GM21825 (cell line): ENCODE data around the gene NIPBL.
A peak's percentile ranks its signal among the peaks of the same experiment; 100 is the strongest.
"Not testable (repeated sequence)": the region's sequence is repeated elsewhere in the genome, so short reads cannot be mapped to it uniquely, and the experiment has no call there.

ENCODE experiments used
- ATAC-seq: cut with Tn5 transposase; IDR thresholded peaks from one replicate; pipeline ENCODE4 v1.9.1; 2021; ENCODE audit warnings: mild to moderate bottlenecking, moderate library complexity; ENCODE audit not compliant: unreplicated experiment

The NIPBL gene

GRCh38 chr5:37086026-37086425, 209.5 kb downstream of the NIPBL start:
- not testable (repeated sequence) for ATAC-seq

- no peak for ATAC-seq
Observed at GRCh38 chr5:37086466-37087173, 210.1 kb downstream of the NIPBL start.

GRCh38 chr5:37088009-37088408, 211.4 kb downstream of the NIPBL start:
- no peak for ATAC-seq

- no peak for ATAC-seq
Observed at GRCh38 chr5:37090123-37090726, 213.7 kb downstream of the NIPBL start.

GRCh38 chr5:37090781-37091180, 214.2 kb downstream of the NIPBL start:
- ATAC-seq, result no peak

GRCh38 chr5:37093795-37094194, 217.2 kb downstream of the NIPBL start:
- ATAC-seq, result not testable (repeated sequence)

GRCh38 chr5:37099267-37099666, 222.7 kb downstream of the NIPBL start:
- ATAC-seq, result not testable (repeated sequence)

GRCh38 chr5:37103302-37103701, 226.7 kb downstream of the NIPBL start:
- no peak for ATAC-seq

GRCh38 chr5:37109338-37109737, 232.8 kb downstream of the NIPBL start:
- no peak for ATAC-seq

- no peak for ATAC-seq
Observed at GRCh38 chr5:37110135-37110534, 233.6 kb downstream of the NIPBL start.

GRCh38 chr5:37111426-37112382, 235.1 kb downstream of the NIPBL start:
- peak; percentile 83 for ATAC-seq

GRCh38 chr5:37112383-37112991, 235.9 kb downstream of the NIPBL start:
- ATAC-seq, result peak; percentile 37
